Parathyroid adenoma (tissue), 2 donors: Measurements from ENCODE around the gene MBTD1.
A peak's percentile ranks its signal among the peaks of the same experiment; 100 is the strongest.

Experiments used
- H2AFZ ChIP-seq: fragments of 300-600 bp; sonication (generic); one replicate; pipeline ENCODE4 v1.7.0; 2017; ENCODE audit warnings: antibody characterized with exemption, mild to moderate bottlenecking
- H3K27ac ChIP-seq: fragments of 300-600 bp; sonication (generic); one replicate; pipeline ENCODE4 v1.7.0; 2017
- H3K27me3 ChIP-seq: fragments of 300-600 bp; sonication (generic); one replicate; pipeline ENCODE4 v1.7.0; 2017; ENCODE audit warnings: low read length; ENCODE audit not compliant: control insufficient read depth, insufficient read depth
- H3K36me3 ChIP-seq: fragments of 300-600 bp; sonication (generic); one replicate; pipeline ENCODE4 v1.7.0; 2017; ENCODE audit warnings: low read length; ENCODE audit not compliant: control insufficient read depth, insufficient read depth
- H3K4me1 ChIP-seq: fragments of 300-600 bp; sonication (generic); one replicate; pipeline ENCODE4 v1.7.0; 2017; ENCODE audit warnings: control low read depth
- H3K4me2 ChIP-seq: fragments of 300-600 bp; sonication (generic); one replicate; pipeline ENCODE4 v1.7.0; 2017; ENCODE audit warnings: low read length
- H3K4me3 ChIP-seq: fragments of 300-600 bp; sonication (generic); one replicate; pipeline ENCODE4 v1.7.0; 2017; ENCODE audit warnings: low read depth, low read length
- H3K79me2 ChIP-seq: fragments of 300-600 bp; sonication (generic); one replicate; pipeline ENCODE4 v1.7.0; 2017; ENCODE audit warnings: control low read depth
- H3K9ac ChIP-seq: fragments of 300-600 bp; sonication (generic); one replicate; pipeline ENCODE4 v1.7.0; 2017; ENCODE audit warnings: mild to moderate bottlenecking
- H3K9me3 ChIP-seq: fragments of 300-600 bp; sonication (generic); one replicate; pipeline ENCODE4 v1.7.0; 2017; ENCODE audit warnings: low read length; ENCODE audit not compliant: control insufficient read depth
- TF ChIP-seq, protein P1 (sequence below): fragments of 300-600 bp; sonication (generic); IDR thresholded peaks from one replicate; pipeline ENCODE4 v1.7.0; 2017; ENCODE audit warnings: antibody characterized with exemption, mild to moderate bottlenecking
- donor health status: primary hyperparathyroidism.

The MBTD1 gene

DNA sequence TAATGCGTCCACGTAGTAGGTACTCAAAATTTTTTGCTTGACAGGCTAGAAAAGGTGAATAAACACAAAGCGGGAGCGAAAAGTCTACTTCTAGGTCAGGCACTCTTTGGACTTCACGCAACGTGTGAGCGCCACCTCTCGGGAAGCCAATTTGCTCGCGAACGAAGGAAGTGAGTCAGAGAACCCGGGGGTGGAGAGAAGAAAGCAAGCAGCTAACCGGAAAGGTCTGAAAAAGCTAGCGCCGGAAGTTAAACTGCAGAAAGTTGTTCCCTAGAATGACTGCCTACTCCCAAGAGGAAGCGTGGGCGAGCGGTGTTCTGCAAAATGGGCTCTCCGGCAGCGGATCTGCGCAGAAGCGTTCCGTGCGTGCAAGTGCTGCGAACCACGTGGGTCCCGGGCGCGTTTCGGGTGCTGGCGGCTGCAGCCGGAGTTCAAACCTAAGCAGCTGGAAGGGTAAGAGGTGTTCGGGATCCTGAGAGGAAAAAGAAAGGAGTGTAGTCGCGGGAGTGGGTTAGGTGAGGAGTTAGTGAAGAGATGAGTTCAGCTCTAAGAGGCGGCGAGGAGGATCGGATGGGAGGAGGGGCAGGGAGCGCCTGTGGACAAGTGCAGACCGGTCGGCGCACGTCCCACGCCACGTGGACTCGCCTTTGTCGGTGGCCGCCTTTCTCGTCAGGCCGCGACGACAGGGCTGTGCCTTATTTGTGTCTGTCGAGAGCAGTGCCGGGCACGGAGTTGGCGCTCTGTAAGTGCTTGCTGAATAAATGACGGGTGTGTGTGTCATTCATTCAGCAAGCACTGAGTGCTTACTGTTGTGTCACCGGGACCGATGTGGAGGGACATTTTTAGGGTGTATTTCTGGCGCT lies 106.4 kb downstream of the MBTD1 start, which contains the start of gene NME1:
NME1 (plus strand) TSS at position 350 of the 863 bp plus-strand sequence. CDS start 2,096 bp downstream, outside the sequence.
- no peaks in the 10 kb centered on the region for H3K36me3 ChIP-seq
- H3K4me2 ChIP-seq = peak within 1 kb of the TSS; percentile 96
- no peaks in the 10 kb centered on the region for H3K27me3 ChIP-seq
- H2AFZ ChIP-seq = peak within 1 kb of the TSS; percentile 89
- H3K9me3 ChIP-seq = no peaks in the 10 kb centered on the region
- H3K27ac ChIP-seq = peak within 1 kb of the TSS; percentile 75
- H3K9ac ChIP-seq = no peak within 1 kb of the TSS
- TF ChIP-seq, protein P1, sequence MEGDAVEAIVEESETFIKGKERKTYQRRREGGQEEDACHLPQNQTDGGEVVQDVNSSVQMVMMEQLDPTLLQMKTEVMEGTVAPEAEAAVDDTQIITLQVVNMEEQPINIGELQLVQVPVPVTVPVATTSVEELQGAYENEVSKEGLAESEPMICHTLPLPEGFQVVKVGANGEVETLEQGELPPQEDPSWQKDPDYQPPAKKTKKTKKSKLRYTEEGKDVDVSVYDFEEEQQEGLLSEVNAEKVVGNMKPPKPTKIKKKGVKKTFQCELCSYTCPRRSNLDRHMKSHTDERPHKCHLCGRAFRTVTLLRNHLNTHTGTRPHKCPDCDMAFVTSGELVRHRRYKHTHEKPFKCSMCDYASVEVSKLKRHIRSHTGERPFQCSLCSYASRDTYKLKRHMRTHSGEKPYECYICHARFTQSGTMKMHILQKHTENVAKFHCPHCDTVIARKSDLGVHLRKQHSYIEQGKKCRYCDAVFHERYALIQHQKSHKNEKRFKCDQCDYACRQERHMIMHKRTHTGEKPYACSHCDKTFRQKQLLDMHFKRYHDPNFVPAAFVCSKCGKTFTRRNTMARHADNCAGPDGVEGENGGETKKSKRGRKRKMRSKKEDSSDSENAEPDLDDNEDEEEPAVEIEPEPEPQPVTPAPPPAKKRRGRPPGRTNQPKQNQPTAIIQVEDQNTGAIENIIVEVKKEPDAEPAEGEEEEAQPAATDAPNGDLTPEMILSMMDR = peak; percentile 86
- peaks cover 8% of the 10 kb centered on the region for H3K4me1 ChIP-seq
- H3K79me2 ChIP-seq = peaks cover 8% of the 10 kb centered on the region
- H3K4me3 ChIP-seq = peak within 1 kb of the TSS; percentile 84

DNA sequence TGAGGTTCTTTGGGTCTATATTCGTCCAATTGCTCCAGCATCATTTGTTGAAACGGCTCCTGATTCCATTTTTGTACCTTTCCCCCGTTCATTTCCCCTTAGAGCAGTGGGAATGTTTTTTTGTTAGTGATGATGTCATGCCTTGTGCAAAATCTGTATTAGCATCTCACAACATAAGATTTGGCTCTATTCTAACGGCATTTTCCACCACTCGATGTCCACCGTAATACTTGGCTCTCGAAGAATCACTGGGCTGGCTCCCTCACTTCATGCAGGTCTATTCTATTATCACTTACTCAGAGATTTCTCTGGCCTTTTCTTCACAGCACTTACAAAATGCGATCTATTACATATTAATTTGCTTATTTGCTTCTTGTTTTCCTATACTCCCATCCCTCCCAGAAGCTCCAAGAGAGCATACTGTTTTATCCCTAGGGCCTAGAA lies 107.1 kb downstream of the MBTD1 start:
- no peak overlapping the region for H3K9ac ChIP-seq
- H3K27ac ChIP-seq = peak overlapping the region; percentile 75
- H3K4me2 ChIP-seq = peak overlapping the region; percentile 96
- H3K27me3 ChIP-seq = no peaks in the 10 kb centered on the region
- peaks cover 8% of the 10 kb centered on the region for H3K4me1 ChIP-seq
- H3K4me3 ChIP-seq = peak overlapping the region; percentile 61
- peak overlapping the region; percentile 89 for H2AFZ ChIP-seq
- H3K79me2 ChIP-seq = peaks cover 8% of the 10 kb centered on the region
- no peaks in the 10 kb centered on the region for H3K9me3 ChIP-seq
- H3K36me3 ChIP-seq = no peaks in the 10 kb centered on the region
- TF ChIP-seq, protein P1 = no peak

DNA sequence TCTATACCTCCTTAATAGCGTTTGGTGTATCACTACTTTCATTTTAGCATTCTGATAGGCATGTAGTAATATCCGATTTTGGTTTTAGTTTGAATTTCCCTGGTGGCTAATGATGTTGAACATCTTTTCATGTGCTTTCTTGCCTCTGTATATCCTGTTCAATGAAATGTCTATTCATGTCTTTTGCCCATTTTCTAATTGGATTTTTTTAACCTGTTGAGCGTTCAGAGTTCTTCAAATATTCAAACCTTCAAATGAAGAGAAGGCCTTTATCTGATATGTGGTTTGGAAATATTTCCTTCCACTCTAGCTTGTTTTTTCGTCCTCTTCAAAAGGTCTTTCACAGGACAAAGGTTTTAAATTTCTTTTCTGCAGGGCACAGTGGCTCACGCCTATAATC lies 108.9 kb downstream of the MBTD1 start:
- Histone ChIP-seq H3K27ac (no peak overlapping the region), H2AFZ (no peak overlapping the region), H3K36me3 (no peaks in the 10 kb centered on the region), H3K79me2 (peaks cover 8% of the 10 kb centered on the region), H3K27me3 (no peaks in the 10 kb centered on the region), H3K9ac (no peak overlapping the region), H3K4me2 (no peak overlapping the region), H3K4me3 (no peak overlapping the region), H3K4me1 (peaks cover 8% of the 10 kb centered on the region), H3K9me3 (no peaks in the 10 kb centered on the region)
- TF ChIP-seq, protein P1 = no peak

DNA sequence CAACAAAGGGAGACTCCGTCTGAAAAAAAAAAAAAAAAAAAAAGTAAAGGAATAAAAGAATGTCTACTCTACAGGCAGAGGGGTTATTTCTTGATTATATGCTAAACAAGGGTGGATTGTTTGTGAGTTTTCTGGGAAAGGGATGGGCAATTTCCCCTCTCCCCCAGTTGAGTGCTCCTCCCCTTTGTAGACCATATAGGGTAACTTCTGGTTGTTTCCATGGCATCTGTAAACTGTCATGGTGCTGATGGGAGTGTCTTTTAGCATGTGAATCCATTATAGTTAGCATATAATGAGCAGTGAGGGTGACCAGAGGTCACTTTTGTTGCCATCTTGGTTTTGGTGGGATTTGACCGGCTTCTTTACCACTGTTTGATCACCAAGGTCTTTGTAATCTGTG lies 110.7 kb downstream of the MBTD1 start:
- Histone ChIP-seq H3K4me3 (no peak overlapping the region), H3K79me2 (peaks cover 3% of the 10 kb centered on the region), H3K9ac (no peak overlapping the region), H3K27me3 (no peaks in the 10 kb centered on the region), H3K9me3 (no peaks in the 10 kb centered on the region), H3K4me1 (peaks cover 3% of the 10 kb centered on the region), H2AFZ (no peak overlapping the region), H3K4me2 (no peak overlapping the region), H3K27ac (no peak overlapping the region), H3K36me3 (no peaks in the 10 kb centered on the region)
- TF ChIP-seq, protein P1 = no peak
